ENCODE results near the gene KCNAB2.

- TF ChIP-seq REST (IDR thresholded peaks at IDR 0.05; ENCODE audit: insufficient read depth in 1 of 2, low read depth in 2 of 2, low read length in 2 of 2) (peak; percentile 33 to 72; a peak in 3 of 4 replicates), POLR2AphosphoS5 (IDR thresholded peaks at IDR 0.05; ENCODE audit: low read depth, low read length) (no peak)
Observed at GRCh38 chr1:6108937-6109614, 63.4 kb downstream of the KCNAB2 start.

All from PFSK-1 (cell line).